Measurements from ENCODE around the gene RHOH.

- TF ChIP-seq EZH2 (conservative IDR thresholded peaks at IDR 0.05; ENCODE audit: low read depth, low read length) (no peak), CTCF (CRISPR knock-in tag; IDR thresholded peaks at IDR 0.05) (no peak), GABPB1 (CRISPR knock-in tag; IDR thresholded peaks at IDR 0.05) (no peak), TARDBP (CRISPR knock-in tag; IDR thresholded peaks at IDR 0.05) (no peak), NR2F6 (IDR thresholded peaks at IDR 0.05) (no peak), NR2F6 (CRISPR knock-in tag; IDR thresholded peaks at IDR 0.05) (no peak), ZFY (CRISPR knock-in tag; IDR thresholded peaks at IDR 0.05) (no peak), ESRRA (CRISPR knock-in tag; IDR thresholded peaks at IDR 0.05; ENCODE audit: low read depth) (no peak), RXRA (CRISPR knock-in tag; IDR thresholded peaks at IDR 0.05) (no peak), JUNB (CRISPR knock-in tag; IDR thresholded peaks at IDR 0.05; ENCODE audit: borderline replicate concordance) (no peak)
Observed at GRCh38 chr4:40216622-40217366, 20.0 kb downstream of the RHOH start.

All from HepG2 (cell line).